ENCODE data around the gene ATP8A1. TPM values are rescaled to one million over a fixed set of nuclear protein-coding genes. Genes with fewer than 3 reads are reported as not detected.

ATP8A1 gene
- polyA plus RNA-seq, 1 donor: 7.1 TPM

DNA sequence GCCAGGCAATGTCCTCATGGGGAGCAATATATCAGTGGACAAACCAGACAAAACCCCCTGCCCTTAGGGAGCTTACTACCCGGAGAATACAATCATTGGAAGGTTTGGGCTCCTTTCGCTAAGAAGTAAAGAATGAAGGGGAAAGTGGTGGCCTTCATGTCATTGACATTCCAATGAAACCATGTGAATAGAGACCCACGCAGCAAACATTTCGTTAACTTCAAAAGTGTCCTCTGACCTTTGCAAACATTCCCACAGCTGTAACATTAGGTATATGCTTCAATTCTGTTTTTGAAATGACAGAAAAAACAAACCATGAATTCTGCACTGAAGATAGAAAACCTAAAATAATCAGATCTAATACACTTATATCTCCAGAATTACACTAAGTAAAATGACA lies 7.0 kb downstream of the ATP8A1 start:
- no peak for DNase-seq (ENCODE audit: low read depth)

DNA sequence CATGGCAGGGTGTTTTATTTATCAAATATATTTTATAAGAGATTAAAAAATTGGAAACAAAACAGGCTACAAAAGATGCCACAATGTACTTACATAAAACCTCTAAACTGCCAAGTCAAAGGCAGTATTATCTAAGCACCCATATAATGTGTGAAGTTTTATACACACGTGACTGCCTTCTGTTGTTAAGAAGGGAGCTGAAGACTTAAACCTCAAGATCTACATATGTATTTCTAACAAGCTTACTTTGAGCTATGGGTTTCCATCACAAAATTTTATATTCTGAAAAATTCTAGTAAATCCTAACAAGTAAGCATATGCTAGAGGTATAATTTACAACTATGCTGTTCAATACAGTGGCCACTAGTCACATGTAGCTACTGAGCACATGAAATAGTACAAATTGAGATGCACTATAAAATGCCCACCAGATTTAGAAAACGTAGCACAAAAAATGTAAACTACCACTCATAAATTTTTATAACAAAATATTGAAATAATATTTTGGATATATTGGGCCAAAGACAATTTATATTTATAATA lies 9.8 kb downstream of the ATP8A1 start:
- no peak for DNase-seq (ENCODE audit: low read depth)

DNA sequence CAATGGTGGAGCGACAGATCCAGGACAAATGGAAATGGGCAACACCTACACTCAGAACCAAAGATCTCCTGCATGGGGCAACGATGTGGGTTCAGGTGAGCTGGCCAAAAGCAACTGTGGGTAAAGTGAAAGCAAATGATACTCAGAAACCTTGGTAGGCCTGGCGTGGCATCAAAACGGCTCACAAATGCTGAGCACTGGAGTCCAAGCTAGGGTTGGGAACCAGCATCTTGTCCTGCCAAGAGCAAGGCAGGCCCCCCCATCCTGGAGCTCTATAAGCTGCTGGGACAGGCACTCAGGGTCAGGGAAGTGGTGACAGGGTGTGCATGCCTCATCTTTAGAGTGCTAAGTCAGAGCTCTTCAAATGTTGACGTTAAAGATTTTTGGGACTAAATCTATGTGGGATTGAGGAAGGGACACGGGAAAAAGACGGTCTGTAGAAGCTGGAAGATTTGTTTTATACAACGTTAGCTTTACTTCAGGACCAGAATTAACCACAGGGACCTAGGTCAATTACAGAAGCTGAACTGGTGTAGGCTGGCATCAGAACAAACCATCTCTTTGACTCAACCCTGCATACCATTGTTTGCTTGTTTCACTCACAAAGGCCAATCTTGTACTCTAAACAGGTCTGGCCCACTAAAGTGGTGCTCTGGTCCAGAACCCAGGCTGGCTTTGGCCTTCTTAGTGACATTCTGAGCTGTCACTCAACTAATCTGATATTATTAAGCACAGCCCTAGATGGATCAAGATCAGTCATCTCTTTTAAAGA lies 10.7 kb downstream of the ATP8A1 start:
- DNase-seq (ENCODE audit: low read depth): no peak

DNA sequence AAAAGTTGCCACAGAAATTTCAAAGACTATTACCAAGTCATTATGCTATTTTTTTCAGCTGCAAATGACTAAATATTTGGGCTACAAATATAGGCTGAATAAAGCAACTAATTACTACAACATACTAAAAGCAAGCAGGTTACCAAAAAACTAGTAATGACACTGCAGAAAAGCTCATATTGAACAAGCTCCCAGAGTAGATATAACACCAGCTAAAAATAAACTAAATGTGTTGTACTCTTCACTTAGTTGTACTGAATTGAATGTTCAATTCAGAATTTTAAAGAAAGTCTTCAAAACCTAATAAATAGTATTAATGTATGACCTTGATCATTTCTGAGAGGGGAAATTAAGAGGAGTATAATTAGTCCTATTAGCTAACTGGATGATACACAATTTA lies 12.0 kb downstream of the ATP8A1 start:
- no peak for DNase-seq (ENCODE audit: low read depth)

DNA sequence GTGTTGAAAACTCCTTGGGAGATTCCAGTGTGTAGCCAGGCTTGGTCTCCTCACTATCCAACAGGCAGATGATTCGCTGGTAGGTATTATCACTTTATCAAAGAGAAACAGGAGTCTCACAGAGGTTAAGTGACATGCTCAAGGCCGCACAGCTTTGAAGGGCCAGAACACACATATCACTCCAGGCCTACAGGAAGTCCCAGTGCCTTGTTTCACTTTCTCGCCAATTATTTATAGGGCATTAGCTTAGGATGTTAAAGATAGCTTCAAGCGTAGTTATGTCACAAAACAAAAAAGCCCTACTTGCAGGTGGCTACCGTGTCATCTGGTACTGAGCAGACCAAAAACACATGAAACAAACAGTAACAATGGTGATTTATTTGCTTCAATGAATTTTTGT lies 13.2 kb downstream of the ATP8A1 start:
- DNase-seq (ENCODE audit: low read depth): no peak

DNA sequence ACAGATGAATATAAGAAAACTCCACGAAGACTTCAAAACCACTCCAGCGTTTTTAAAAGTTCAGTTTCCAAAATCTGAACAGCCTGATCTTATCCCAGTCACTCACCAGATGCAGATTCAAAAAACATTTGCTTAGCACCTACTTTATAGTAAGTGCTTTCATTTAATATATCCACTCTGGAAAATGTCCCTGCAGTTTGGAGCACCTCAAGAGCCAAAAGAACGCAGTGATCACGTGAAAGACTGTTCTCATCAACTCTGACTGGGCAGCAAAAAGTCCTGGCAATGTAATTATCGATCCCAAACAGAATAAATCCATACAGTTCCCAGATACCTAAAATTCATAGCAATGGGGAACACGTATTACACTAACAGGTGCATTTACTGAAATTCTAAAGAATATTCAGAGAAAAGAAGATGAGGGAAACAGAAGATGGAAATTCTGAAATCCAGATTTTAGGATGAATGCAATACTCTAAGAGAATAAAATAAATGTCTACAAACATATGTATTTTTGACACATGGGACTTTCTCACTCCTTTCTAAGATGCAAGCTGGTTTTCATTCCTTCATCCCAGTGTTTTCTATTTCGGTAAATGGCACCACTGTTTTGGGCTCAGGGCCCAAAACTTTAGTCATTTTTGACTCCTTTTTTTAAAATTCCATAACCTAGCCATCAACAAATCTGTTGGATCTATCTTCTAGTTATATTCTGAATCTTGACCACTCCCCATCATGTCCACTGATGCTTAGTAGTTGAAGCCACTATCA lies 13.9 kb downstream of the ATP8A1 start:
- DNase-seq (ENCODE audit: low read depth): no peak

DNA sequence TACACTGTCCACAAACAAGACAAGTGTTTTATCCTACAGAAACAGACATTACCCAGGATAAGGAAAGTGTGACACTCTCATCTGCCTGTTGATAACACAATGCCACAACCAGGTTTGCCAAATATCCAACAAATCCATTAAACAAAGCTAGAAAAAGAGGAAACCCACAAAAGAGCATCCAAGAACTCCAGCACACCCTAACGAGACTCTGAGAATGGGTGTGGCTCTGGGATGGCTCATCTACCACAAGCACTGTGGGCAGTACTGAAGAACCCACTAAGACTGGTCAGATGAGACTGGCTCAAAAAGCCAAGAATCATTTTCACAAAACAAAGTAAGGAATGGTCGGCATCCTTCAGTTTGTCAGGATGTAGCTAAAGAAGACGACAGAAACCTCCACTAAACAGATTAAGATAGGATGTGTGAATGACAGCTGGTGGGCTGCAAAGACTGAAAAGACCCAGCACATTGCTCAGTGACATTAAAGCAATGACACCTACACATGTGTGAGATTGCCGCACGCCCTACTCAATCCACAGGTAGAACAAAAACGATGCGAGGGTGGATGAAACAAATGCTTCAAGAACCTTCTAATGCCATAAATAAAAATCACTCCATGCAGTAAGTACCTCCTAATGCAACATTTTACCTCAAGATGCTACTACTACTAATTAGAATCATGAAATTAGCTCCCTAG lies 14.7 kb downstream of the ATP8A1 start:
- DNase-seq (ENCODE audit: low read depth): no peak

DNA sequence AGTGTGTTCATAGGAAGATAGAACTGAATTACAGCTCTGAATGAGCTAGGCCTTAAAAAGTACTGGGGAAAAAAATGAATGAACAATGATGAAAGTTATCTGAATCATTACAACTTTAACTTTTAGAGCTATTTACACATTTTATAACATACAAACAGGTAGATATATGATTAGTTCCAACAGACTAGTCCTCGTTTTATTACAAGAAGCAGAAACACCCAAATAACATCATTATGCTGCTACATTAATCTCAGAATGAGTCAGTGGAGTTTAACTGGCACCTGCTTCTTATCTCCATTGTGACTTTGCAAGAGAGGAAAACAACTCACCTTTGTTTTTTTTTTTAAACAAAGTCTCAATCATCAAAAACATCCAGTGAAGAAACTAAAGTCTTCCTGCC lies 15.2 kb downstream of the ATP8A1 start:
- DNase-seq (ENCODE audit: low read depth): no peak

DNA sequence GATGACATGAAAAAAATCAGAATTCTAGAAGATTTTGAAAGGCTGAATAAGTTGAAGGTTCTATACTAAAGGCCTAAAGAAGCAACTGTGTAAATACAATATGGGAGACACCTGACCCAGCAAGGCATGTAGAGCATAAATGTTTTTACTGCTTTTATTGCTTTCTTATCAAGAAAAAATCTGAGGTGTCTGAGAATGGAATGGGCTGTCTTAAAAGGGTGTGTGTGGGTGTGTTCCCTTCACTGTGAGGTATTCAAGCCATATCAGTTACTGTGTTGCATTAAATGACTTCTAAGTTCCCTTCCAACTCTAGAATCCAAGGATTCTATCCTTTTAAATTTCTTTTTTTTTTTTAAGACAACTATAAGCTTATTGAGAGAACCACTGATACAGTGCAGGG lies 15.7 kb downstream of the ATP8A1 start:
- no peak for DNase-seq (ENCODE audit: low read depth)

DNA sequence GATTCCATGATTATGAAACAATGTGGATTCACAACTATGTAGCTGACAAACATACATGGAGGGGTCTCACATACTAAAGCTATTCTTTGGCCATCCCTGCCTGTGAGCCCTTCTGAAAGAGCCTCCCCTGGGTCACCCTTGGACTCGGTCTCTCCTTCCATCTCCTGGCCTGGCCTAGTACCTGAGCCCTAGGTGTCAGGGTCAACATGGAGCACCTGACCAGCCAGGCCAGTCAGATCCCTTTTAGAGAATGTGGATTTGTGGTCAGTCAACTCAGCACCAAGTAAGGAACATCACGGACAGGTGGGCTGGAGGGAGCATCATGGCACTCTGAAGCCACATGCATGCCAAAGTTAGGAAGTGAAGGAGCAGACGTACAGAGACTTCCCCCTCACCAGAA lies 16.3 kb downstream of the ATP8A1 start:
- DNase-seq (ENCODE audit: low read depth): no peak

DNA sequence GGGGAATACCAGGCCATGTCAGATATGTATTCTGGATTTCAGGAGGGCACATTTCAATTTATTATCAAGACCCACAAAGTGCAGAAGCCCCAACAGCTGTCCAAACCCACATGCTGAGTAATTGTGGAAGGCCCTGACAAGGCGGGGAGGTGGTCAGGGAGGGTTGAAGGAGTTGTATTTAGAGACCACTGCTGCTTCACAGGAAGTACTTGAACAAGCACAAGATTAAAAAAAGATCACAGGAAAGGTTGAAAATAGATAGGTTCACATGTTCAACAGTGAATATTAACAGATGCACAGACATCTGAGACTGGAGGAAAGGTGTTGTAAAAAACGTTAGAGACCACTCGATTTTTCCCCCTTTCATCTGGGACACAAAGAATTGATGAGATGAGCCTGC lies 17.9 kb downstream of the ATP8A1 start:
- no peak for DNase-seq (ENCODE audit: low read depth)

DNA sequence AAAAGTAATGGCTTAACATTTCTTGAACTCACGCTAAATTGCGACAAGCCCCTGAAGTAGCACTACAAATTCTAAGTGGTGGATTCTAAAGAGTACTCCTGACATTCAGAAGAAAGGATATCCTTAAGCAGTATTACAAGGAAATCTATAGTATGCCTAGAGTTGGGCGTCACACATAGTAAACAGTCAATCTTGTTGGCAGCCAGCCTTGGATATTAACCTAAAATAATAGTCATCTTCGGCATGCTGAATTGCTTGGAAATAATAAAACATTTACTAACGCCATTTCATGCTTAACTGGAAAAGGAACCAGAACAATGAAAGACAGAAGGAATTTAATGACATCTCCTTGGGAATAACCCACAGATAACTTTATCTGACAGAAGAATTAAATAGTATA lies 18.6 kb downstream of the ATP8A1 start:
- DNase-seq (ENCODE audit: low read depth): no peak

DNA sequence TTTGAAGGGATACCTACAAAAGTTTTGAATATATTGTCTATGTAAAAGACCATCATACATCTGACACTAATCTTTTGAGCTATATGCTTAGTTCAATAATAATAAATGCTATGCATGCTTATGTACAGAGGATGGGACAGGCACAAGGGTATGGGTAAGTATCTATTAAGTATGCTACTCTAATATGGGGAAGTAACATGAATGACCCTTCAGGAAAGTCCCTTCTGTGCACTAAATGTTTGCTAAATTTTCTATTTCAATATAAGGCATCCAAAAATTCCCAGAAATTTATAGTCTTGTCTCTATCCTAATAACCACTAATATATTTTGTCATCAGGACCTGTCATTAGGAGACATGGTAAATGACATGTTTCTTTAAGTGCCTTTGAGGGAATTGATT lies 19.0 kb downstream of the ATP8A1 start:
- DNase-seq (ENCODE audit: low read depth): no peak

DNA sequence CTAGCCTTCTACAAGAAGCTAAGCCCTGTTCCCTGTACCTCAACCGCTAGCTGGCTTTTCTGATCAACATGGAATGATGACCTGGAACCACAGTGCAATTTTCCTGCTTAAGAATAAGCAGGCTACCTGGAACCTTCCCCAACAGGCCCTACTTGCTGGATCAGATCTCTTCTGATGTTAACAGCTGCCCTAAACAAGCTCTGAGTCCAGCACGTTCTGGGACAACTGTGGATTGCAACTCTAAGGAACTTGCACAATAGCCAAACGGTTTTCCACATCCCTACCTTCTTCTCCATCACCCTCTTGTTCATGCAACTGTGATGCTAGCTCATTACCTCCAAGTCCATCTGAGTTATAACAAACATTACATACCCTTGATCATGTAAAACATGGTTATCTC lies 19.8 kb downstream of the ATP8A1 start:
- no peak for DNase-seq (ENCODE audit: low read depth)

DNA sequence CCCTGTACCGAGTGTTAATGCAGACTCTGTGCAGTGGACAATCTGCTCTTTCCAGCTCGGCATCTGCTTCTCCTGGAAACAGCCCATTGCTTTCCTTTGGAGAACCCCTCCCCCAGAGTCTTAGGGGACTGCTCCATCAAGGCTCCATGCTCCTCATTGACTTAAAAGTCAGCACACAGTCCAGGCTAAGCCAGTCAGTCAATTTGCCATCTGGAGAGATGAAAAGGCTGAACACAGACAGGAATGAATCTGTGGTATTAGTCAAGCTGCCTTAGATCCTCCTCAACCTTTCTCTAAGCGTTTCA lies 20.3 kb downstream of the ATP8A1 start:
- no peak for DNase-seq (ENCODE audit: low read depth)

DNA sequence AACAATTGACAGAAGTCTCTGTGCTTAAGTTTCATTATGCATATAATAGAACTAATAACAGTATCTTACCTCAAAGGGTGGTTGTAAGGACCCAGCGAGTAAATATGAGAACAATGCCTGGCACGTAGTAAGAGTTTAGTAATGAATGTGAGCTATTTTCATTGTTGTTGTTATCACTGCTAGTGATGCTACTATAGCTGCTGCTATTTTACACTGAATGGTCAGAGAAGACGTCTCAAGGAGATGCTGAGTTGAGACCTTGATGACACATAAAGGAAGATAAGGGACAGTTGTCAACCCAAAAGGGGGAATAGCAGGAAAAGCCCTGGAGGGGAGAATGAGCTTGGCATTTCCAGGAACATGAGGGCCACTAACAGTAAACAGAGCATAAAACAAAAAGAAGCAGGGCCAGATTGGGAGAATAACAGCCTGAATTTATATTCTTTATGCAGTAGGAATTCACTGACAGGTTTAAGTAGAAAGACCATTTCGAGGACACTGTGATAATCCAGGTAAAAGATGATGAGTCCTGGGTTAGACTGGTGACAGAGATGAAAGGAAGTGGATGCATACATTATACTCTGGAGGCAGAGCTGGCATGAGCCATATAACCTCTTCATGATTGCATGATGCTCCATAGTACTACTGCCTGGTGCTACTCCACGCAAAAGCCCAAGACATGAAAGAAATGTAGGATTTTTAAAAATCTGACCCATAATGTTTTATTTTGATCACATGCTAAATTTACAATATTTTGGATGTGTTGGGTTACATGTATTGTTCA lies 23.1 kb downstream of the ATP8A1 start:
- DNase-seq (ENCODE audit: low read depth): no peak

DNA sequence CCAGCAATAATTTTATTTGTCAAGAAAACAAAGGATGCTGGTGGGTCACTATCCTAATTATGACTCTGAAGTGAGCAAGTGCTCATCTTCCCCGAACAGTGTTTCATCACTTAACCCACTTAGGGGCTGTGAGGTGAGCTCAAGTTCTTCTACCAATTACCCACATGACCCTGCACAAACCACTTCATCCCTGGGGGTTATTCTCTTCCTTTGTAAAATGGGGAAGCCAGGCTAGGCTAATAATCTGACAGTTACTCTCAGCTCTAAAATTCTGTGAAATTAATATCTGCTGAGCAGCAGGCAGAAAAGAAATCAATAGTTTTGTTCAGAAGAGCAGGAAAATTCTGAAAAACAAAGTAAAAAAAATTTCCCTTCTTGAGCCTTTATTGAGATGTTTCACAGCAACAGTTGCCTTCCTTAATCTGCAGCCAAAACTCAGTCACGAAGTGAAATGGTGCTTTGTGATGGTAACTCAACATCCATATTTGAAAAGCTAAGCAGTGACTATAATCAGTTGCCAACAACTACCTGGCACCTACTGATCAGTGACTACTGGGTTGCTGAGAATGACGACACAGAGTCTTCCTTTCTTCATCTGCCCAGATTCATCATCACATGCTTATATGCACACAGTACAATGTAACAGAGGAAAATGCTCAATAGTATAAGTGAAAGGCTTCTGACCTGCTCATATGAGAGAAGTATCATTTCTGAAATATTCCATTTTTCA lies 24.1 kb downstream of the ATP8A1 start:
- DNase-seq (ENCODE audit: low read depth): no peak

DNA sequence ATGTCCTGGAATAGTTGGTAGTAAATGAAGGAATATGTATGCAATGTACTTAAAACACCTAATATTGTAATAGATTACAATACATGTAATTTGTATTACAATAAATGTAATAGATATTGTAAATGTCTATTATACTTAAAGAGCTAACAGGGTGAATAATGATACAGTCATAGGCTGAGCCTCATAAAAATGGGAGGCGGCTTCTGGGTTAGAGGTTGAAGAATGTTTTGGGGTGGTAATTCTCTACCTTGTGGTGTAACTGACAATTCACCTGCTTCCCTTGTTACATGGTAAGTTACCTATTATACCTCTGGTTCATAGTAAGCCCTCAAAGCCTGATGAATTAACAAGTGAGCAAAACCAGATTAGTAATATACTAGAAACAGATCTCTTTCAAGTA lies 26.0 kb downstream of the ATP8A1 start:
- DNase-seq (ENCODE audit: low read depth): no peak

DNA sequence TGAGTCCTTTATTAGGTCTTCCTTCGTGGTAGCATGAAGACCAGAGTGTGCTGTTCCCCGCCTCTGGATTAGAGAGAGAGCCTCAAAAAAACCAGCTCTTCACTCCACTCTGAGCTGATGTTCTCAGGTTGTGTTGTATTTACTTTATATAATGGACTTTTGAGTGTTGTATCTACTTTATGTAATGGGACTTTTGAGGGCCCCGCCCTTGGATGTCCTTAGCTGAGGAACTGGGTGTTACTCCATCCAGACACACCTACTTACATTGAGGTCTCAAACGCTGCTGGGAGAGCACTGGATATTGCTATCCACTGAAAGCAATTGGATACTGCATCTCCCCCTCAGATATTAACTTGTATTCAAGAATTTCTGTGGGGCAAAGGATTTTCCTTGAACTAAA lies 28.2 kb downstream of the ATP8A1 start:
- DNase-seq (ENCODE audit: low read depth): no peak

DNA sequence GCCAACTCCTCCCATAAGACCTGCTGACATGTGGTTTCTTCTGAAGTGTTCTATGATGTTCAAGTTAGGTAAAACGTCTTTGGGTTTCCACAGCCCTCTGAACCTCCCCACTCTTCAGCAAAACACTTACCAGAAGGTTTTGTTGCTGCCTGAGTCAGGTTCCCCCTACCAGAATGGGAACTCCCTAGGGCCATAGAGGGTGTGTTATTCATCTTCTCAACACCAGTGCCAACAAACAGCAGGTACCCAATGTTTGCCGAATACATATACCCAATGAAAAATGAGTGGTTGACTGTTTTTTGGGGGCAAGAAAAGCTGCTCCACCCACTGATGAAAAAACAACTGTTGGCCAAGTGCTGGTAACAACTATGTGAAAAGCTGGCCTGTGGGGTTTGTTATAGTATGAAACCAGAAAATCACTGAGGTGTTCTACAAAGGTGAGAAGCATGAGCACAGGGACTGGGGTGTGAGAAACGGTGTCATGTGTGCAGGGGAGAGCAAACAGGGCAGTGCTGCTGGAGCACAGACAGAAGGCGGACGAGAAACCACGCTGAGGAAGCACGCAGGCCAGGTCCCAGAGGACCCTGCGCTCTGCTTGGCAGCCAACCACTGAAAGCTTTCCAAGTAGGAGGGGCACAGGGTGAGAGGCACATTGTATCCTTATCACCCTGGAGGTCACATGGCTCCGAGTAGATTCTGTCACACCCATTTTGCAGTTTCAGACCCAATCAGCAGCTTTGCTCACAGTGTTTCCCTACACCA lies 28.8 kb downstream of the ATP8A1 start:
- no peak for DNase-seq (ENCODE audit: low read depth)
